Measurements from ENCODE around the gene VPS41.

The VPS41 gene

DNA sequence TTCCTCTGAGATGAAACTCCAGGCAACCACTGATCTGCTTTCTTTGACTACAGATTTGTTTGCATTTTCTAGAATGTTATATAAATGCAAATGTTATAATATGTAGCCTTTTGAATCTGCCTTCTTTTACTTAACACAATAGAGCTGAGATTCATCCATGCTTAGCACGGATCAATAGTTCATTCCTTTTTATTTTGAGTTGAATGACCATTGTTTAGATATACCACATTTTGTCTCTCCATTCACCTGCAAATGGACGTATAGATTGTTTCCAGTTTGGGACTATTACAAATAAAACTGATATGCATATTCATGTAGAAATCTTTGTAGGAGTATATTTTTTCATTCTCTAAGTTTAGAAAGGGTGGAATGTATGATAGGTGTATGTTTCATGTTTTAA is 57.7 kb downstream of the VPS41 start:
- no peak for DNase-seq

GRCh38 chr7:38846280-38846679 is 62.7 kb downstream of the VPS41 start:
- DNase-seq, result no peak

DNA sequence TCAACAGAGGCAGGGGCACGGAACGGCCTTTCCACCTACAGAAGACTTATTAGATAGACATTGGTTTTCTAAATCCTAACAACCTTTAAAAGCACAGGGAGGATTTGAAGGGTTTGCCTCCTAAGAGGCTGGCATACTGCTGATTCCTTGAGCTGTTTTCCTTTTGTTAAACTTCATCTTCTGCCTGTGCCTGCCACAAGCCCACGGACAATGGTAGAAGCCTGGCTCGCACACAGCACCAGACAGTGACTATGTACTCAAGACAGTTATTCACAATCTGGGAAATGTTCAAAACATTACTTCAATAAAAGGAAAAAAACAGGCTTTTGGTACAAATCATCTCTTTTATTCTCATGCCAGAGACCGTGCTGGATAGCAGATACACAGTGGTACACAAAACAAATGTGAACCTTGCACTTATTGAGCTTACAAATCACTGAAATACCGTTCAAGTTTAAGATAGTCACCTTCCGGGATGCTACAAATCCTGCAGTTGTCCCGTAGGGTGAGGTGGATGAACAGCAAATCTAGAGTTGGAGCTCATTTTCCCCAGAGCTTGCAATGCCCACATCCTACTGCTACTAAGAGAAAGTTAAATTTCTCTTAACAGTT is 63.9 kb downstream of the VPS41 start:
- DNase-seq, result no peak

GRCh38 chr7:38842746-38843145 is 66.2 kb downstream of the VPS41 start:
- no peak for DNase-seq

DNA sequence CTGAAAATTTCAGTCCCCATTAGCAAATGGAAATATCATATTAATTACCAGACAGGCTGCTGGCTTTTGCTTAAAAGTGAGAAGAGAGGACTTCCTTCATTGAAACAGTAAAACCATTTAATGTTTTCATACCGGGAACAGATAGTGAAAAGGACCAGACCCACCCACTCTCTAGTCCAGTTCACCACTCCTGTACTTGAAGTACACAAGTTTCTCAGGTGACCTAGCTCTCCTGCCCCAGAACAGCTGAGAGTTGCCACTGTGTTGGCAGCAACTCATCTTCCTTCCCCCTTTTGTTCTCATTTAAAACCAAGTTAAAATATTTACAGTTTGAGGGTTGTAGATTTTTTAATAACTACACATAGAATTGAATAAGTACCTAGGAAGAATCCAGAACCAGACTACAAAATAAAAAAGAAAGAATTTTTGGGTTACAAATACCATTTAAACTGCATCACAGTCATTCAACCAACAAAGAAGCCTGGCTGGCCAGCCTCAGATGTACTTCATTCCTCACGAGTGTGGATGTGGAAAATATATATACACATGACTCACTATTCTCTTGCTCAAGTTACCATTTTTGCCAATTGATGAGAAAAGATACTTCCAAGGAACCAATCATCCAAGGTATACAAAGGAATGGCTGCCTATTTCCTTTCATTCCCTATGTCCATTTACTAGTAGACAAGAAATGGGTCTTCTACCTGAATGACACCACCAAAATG is 68.1 kb downstream of the VPS41 start:
- no peak for DNase-seq

GRCh38 chr7:38839851-38840250 is 69.1 kb downstream of the VPS41 start:
- DNase-seq, result no peak

- DNase-seq, result no peak
Measured at GRCh38 chr7:38838725-38839385, 70.1 kb downstream of the VPS41 start.

GRCh38 chr7:38834357-38834756 is 74.6 kb downstream of the VPS41 start:
- DNase-seq, result no peak

DNA sequence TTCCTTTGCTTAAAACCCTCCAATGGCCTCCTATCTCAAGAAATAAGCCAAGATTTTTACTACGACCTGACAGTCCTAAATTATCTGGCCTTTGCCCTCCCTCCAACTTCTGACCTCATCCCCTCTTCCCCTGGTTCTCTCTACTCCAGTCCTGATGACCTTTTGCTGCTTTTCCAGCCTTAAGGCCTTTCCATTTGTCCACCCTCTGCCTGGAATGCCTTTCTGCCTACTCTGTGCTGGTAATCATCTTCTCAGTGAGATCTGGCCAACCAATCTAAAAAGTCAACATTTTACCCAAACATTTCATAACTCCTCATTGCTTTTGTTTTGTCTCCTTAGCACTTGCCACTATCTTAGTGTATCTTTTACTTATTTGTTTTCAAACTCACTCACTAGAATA is 75.7 kb downstream of the VPS41 start:
- DNase-seq, result no peak

DNA sequence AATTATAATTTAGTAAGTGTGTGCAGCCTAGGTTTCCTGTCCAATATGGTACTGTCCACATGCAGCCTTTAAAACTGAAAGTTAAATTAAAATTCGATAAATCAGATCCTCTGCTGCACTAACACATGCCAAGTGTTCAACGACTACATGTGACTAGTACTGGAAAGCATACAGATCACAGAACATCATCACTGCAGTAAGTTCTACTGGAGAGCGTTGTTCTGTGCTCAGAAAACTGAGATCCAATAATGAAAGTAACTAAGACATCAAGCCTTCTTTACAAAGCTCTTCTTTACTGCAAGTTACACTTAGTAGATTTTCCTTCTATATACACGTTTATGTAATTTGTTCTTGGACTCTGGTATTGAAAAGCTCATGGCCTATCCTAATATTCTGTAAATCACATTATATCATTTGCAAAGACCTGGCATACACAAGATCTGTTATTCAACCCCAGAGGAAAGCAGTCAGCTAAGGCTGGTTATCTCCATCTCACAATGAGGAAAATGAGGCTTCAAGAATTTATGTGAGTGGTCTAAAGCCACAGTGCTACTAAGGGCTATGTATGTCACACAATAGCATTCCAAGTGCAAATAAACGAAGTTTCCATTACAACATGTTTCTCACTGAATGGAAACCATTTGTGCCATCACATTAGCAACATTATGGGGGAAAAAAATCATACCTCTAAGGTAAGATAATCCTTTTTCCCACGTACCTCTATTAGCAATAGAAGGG is 77.6 kb downstream of the VPS41 start:
- DNase-seq, result no peak

GRCh38 chr7:38830826-38831225 is 78.2 kb downstream of the VPS41 start:
- no peak for DNase-seq

DNA sequence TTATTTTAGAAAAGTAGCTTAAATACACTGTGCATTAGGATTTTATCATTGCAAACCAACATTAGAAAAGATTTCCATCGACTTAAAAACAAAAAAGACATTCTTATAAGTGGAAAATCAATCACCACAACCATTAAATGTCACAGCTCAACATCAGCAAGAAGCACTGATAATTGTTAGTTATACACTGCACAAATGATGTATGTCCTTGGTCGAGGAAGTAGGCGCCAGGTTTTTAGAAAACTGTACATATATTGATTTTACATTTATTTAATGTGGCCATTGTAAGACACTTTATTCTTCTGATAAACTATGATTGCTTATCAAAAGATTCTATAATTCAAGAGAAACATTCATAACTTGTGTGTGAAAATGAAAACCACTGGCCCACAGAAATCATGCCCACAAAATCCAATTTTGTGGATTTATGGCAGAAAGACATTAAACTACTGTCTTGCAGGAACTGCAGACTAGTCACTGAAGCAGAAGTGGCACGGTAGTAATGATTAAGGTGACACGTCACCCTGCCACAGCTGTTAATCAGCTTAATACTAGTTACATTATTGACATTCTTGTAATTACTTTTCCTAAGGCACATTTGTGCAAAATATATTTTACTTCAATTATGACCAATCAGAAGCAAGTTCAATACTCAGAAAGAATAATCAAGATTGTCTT is 79.4 kb downstream of the VPS41 start:
- no peak for DNase-seq

- no peak for DNase-seq
Measured at GRCh38 chr7:38828026-38828425, 81.0 kb downstream of the VPS41 start.

- DNase-seq, result no peak
Measured at GRCh38 chr7:38825721-38826440, 83.1 kb downstream of the VPS41 start.

DNA sequence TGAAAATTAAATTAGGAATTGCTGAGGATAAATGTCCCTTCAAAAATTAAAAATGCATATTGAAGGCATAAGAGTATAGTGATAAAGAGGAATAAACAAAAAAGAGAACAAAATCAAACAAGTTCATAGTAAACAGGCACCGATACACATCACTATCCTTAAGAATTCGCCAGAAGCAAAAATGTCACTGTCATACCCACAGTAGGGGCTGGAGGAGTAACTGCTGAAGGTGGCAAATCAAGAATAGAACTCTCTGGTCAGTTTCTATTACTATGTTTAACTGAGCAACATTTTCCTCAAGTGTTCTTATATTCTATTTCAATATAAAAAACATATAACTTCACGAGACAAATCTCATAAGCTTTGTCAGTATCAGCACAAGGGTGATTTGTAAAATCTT is 84.0 kb downstream of the VPS41 start:
- DNase-seq, result no peak

DNA sequence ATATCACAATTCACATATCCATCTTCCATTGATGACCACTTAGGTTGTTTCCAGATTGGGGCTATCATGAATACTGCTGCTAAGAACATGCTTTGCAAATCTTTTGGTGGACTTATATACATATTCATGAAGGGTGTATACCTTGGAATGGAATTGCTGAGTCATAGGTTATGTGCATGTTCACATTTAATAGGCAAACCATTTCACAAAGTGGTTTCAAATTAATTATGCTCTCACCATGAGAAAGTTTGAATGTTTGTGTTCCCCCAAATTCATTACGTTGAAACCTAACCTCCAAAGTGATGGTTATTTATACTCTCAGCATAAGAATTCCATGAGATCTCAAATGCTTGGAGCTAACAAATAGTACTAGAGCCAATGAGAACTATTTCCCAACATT is 86.4 kb downstream of the VPS41 start:
- no peak for DNase-seq

DNA sequence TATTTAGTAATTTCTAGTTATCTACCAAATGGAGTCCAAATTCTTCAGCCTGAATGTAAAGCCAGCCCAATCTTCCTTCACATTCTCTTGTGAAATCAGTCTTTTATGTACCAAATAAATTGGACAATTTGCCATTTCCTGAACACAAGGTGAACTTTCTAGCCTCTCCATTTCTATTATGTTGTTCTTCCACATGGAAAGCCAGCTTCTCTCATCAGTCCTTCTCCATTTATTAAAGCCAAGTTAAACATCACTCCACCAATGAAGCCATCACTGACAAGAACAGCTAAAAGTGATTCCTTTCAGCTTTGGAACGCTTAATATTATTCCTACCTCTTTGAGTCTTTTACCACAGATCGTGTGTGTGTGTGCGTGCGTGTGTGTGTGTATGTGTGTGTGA is 88.4 kb downstream of the VPS41 start:
- DNase-seq, result no peak

GRCh38 chr7:38819463-38819862 is 89.5 kb downstream of the VPS41 start:
- no peak for DNase-seq

DNA sequence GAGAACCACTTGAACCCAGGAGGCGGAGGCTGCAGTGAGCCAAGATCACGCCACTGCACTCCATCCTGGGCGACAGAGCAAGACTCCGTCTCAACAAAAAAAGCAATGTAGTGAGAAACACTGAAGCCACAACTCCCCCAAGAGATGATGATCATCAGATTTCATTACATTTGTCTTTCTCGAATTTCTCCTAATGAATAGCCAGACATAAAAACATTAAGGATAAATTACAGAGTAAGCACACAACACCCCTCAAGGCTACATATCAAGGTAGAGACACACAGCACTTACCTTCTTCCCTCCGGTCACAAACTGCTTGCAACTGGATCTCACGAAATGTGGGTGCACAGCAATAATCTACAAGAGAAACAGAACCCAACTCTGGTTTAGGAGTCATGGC is 91.5 kb downstream of the VPS41 start:
- DNase-seq, result no peak

- no peak for DNase-seq
Measured at GRCh38 chr7:38813768-38814167, 95.2 kb downstream of the VPS41 start.

DNA sequence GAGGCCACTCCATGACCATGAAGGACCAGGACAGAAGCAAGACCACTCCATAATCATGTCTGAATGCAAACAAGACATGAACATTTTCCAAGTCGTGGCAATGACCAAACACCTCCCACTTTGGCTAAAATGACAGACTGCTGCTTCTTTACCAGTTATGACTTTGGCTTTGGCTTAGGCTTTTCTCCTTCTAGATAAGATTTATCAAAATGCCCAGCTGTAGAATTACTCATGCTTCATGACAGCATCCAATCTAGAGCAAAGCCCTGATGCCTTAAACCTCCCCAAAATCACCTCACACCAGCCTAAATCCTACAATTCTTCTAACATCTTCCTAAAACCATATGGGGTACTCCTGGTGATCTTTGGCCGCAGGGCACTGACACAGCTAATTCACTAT is 102.1 kb downstream of the VPS41 start:
- DNase-seq, result no peak

- no peak for DNase-seq
Measured at GRCh38 chr7:38801786-38802185, 107.2 kb downstream of the VPS41 start.
